ENCODE measurements around the gene COG4. TPM values are rescaled to one million over a fixed set of nuclear protein-coding genes. Genes with fewer than 3 reads are reported as not detected.

The COG4 gene
- total RNA-seq, 2 donors from 2014 or later: 44.2 to 46.7 TPM

- no peak overlapping the region for H3K4me3 ChIP-seq
- H3K27me3 ChIP-seq (replicated peaks; ENCODE audit: insufficient read depth): no peaks in the 10 kb centered on the region
- H3K27ac ChIP-seq: no peak overlapping the region
- H3K9me3 ChIP-seq: no peaks in the 10 kb centered on the region
- peaks cover 12 to 19% of the 10 kb centered on the region in 2 donors for H3K4me1 ChIP-seq (ENCODE audit: control insufficient read depth in 1 of 2, low read depth in 2 of 2)
- no peak for DNase-seq (ENCODE audit: low spot score)
- TF ChIP-seq CTCF (IDR thresholded peaks at IDR 0.05): no peak
- H3K36me3 ChIP-seq: peaks cover 16% of the 10 kb centered on the region
- ATAC-seq (ENCODE audit: insufficient number of reproducible peaks, low FRiP score, low read depth): no peak
Observed at GRCh38 chr16:70520612-70521297, 2.6 kb downstream of the COG4 start.

GRCh38 chr16:70512456-70512855 is 10.9 kb downstream of the COG4 start:
- Histone ChIP-seq H3K27ac (no peak overlapping the region), H3K9me3 (no peaks in the 10 kb centered on the region), H3K36me3 (peaks cover 72% of the 10 kb centered on the region), H3K4me3 (no peak overlapping the region), H3K27me3 (replicated peaks; ENCODE audit: insufficient read depth) (no peaks in the 10 kb centered on the region), H3K4me1 (ENCODE audit: control insufficient read depth in 1 of 2, low read depth in 2 of 2) (no peaks in the 10 kb centered on the region)
- TF ChIP-seq CTCF (IDR thresholded peaks at IDR 0.05): no peak
- ATAC-seq (ENCODE audit: insufficient number of reproducible peaks, low FRiP score, low read depth) (no peak), DNase-seq (ENCODE audit: low spot score) (no peak)

- no peak overlapping the region for H3K4me3 ChIP-seq
- no peaks in the 10 kb centered on the region for H3K9me3 ChIP-seq
- no peaks in the 10 kb centered on the region for H3K27me3 ChIP-seq (replicated peaks; ENCODE audit: insufficient read depth)
- H3K27ac ChIP-seq: no peak overlapping the region
- DNase-seq (ENCODE audit: low spot score) (no peak), ATAC-seq (ENCODE audit: insufficient number of reproducible peaks, low FRiP score, low read depth) (no peak)
- no peak for TF ChIP-seq CTCF (IDR thresholded peaks at IDR 0.05)
- no peaks in the 10 kb centered on the region for H3K4me1 ChIP-seq (ENCODE audit: control insufficient read depth in 1 of 2, low read depth in 2 of 2)
- H3K36me3 ChIP-seq: peaks cover 66% of the 10 kb centered on the region
Observed at GRCh38 chr16:70511833-70512232, 11.5 kb downstream of the COG4 start.

GRCh38 chr16:70510216-70510615 is 13.1 kb downstream of the COG4 start:
- TF ChIP-seq CTCF (IDR thresholded peaks at IDR 0.05): no peak
- Histone ChIP-seq H3K4me1 (ENCODE audit: control insufficient read depth in 1 of 2, low read depth in 2 of 2) (no peaks in the 10 kb centered on the region), H3K27ac (no peak overlapping the region), H3K4me3 (no peak overlapping the region), H3K36me3 (peaks cover 54% of the 10 kb centered on the region), H3K9me3 (no peaks in the 10 kb centered on the region), H3K27me3 (replicated peaks; ENCODE audit: insufficient read depth) (no peaks in the 10 kb centered on the region)
- no peak for ATAC-seq (ENCODE audit: insufficient number of reproducible peaks, low FRiP score, low read depth)
- no peak for DNase-seq (ENCODE audit: low spot score)

GRCh38 chr16:70508752-70509151 is 14.6 kb downstream of the COG4 start:
- Histone ChIP-seq H3K4me3 (no peak overlapping the region), H3K36me3 (peaks cover 48% of the 10 kb centered on the region), H3K9me3 (no peaks in the 10 kb centered on the region), H3K27ac (no peak overlapping the region), H3K27me3 (replicated peaks; ENCODE audit: insufficient read depth) (no peaks in the 10 kb centered on the region), H3K4me1 (ENCODE audit: control insufficient read depth in 1 of 2, low read depth in 2 of 2) (no peaks in the 10 kb centered on the region)
- no peak for DNase-seq (ENCODE audit: low spot score)
- no peak for TF ChIP-seq CTCF (IDR thresholded peaks at IDR 0.05)
- no peak for ATAC-seq (ENCODE audit: insufficient number of reproducible peaks, low FRiP score, low read depth)
